Activated CD4-positive, alpha-beta memory T cell treated with anti-CD3 and anti-CD28 coated beads for 36 hours (primary cell): ENCODE measurements around the gene SHROOM2. TPM values are rescaled to one million over a fixed set of nuclear protein-coding genes. Genes with fewer than 3 reads are reported as not detected.

Source experiments
- CTCF ChIA-PET: fragments of 350-600 bp; sonication (Branson Sonifier 250); formaldehyde crosslinking; loops from one replicate; lab custom pipeline; 2021; ENCODE audit warnings: antibody characterized with exemption, inconsistent platforms; lab: Charles Lee
- POLR2A ChIA-PET: fragments of 350-600 bp; sonication (Branson Sonifier 250); formaldehyde crosslinking; loops from one replicate; lab custom pipeline; 2021; ENCODE audit warnings: antibody characterized with exemption; lab: Charles Lee
- DNase-seq: peaks from one replicate; pipeline ENCODE4 v3.0.0-alpha.2; 2020
- H3K27ac Mint-ChIP-seq: one replicate; pipeline ENCODE4 v1.8.0; 2021; ENCODE audit warnings: mixed read lengths
- H3K27me3 Mint-ChIP-seq: one replicate; pipeline ENCODE4 v1.8.0; 2021; ENCODE audit warnings: mixed read lengths
- H3K36me3 Mint-ChIP-seq: one replicate; pipeline ENCODE4 v1.8.0; 2021; ENCODE audit warnings: mixed read lengths
- H3K4me1 Mint-ChIP-seq: one replicate; pipeline ENCODE4 v1.8.0; 2021; ENCODE audit warnings: low read depth, mixed read lengths
- H3K4me3 Mint-ChIP-seq: one replicate; pipeline ENCODE4 v1.8.0; 2021; ENCODE audit warnings: mild to moderate bottlenecking, mixed read lengths
- H3K9me3 Mint-ChIP-seq: one replicate; pipeline ENCODE4 v1.8.0; 2021; ENCODE audit warnings: mixed read lengths
- intact Hi-C: fragments of 100-400 bp; cut with micrococcal nuclease; formaldehyde crosslinking; loops from one replicate; pipeline ENCODE4 v1.15.1; 2023
- total RNA-seq, 2 experiments: library from RNA; stranded (reverse); gene quantifications; one replicate each; pipeline ENCODE4 v1.2.3, GENCODE V29; 2021

SHROOM2 gene, protein sequence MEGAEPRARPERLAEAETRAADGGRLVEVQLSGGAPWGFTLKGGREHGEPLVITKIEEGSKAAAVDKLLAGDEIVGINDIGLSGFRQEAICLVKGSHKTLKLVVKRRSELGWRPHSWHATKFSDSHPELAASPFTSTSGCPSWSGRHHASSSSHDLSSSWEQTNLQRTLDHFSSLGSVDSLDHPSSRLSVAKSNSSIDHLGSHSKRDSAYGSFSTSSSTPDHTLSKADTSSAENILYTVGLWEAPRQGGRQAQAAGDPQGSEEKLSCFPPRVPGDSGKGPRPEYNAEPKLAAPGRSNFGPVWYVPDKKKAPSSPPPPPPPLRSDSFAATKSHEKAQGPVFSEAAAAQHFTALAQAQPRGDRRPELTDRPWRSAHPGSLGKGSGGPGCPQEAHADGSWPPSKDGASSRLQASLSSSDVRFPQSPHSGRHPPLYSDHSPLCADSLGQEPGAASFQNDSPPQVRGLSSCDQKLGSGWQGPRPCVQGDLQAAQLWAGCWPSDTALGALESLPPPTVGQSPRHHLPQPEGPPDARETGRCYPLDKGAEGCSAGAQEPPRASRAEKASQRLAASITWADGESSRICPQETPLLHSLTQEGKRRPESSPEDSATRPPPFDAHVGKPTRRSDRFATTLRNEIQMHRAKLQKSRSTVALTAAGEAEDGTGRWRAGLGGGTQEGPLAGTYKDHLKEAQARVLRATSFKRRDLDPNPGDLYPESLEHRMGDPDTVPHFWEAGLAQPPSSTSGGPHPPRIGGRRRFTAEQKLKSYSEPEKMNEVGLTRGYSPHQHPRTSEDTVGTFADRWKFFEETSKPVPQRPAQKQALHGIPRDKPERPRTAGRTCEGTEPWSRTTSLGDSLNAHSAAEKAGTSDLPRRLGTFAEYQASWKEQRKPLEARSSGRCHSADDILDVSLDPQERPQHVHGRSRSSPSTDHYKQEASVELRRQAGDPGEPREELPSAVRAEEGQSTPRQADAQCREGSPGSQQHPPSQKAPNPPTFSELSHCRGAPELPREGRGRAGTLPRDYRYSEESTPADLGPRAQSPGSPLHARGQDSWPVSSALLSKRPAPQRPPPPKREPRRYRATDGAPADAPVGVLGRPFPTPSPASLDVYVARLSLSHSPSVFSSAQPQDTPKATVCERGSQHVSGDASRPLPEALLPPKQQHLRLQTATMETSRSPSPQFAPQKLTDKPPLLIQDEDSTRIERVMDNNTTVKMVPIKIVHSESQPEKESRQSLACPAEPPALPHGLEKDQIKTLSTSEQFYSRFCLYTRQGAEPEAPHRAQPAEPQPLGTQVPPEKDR (N-terminal part only)
- not detected for total RNA-seq

DNA sequence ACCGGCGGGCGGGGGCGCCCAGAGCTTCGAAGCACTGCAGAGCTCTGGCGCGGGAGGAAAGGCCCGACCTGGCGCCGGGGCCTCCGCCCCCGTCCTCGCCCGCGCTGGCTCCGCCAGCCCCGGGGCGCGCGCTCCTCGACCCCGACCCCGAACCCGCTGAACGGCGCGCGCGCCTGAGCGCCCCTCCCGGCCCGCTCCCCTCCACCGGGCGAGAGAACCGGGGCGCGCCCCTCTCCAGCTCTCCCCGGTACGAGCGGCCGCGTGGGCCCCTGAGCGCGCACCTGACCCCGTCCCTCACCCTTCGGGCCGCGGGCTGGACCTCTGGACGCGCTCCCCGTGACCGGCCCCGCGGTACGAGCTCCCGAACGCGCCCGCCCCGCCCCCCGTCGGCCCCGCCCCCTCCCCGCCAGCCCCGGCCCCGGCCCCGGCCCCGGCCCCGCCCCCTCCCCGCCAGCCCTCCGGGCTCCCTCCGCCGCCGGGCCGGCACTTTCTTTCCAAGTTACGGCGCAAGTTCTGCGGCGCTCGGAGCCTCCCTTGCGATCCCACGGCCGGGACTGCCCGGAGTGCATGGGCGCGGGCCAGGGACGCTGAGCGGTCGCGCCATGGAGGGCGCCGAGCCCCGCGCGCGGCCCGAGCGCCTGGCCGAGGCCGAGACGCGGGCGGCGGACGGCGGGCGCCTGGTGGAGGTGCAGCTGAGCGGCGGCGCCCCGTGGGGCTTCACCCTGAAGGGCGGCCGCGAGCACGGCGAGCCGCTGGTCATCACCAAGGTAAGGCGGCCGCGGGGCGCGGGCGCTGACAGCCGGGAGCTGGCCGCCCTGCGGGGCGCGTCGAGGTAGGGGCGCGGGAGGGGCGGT lies at the start of gene SHROOM2:
SHROOM2 (plus strand) TSS at position 486 of the 854 bp plus-strand sequence; CDS start at position 603, 117 bp downstream.
- no peak within 1 kb of the TSS for H3K4me3 Mint-ChIP-seq
- H3K27me3 Mint-ChIP-seq, result peaks cover 33% of the 10 kb centered on the region
- peaks cover 2% of the 10 kb centered on the region for H3K4me1 Mint-ChIP-seq
- no peak for DNase-seq
- no peaks in the 10 kb centered on the region for H3K36me3 Mint-ChIP-seq
- intact Hi-C loops, result no loop called here
- ChIA-PET CTCF (no interaction called here), POLR2A (no interaction called here)
- no peak within 1 kb of the TSS for H3K27ac Mint-ChIP-seq
- H3K9me3 Mint-ChIP-seq, result no peaks in the 10 kb centered on the region

DNA sequence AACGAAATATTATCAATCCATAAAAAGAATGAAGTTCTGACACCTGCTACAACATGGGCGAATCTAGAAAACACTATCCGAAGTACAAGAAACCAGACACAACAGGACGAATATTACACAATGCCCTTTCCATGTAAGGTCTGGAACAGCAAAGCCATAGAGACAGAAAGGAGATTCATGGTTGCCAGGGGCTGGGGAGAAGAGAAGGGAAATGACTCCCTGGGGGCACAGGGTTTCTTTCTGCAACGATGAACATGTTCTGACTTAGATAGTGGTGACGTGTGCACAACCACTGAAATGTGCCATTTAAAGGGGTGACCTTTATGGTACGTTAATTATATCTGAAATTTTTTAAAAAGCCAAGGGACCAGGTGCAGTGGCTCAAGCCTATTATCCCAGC lies 48.9 kb upstream of the SHROOM2 start:
- H3K4me1 Mint-ChIP-seq, result no peaks in the 10 kb centered on the region

DNA sequence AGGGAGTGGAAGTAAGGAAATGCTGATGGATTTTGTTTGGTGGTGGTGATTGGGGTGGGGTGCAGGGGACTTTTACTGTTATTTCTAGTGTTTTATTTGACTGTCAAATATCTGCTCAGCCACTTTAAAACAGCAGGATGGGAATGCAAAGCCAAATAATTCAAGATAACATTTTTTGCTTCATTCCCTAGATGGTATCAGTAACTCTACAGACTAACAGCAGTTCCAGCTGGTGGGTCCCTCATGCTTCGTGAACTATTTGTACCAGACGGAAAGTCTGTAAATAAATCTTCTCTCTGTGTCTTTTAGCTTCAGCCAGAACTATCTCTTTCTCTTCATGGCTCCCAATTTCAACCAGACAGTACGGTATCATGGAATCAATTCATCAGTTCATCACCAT lies 48.1 kb upstream of the SHROOM2 start:
- DNase-seq, result no peak

More for the DNA sequence above, 48.9 kb upstream of the SHROOM2 start:
- ChIA-PET POLR2A (no interaction called here), CTCF (no interaction called here)
- Mint-ChIP-seq H3K27ac (no peak overlapping the region), H3K9me3 (no peaks in the 10 kb centered on the region), H3K36me3 (no peaks in the 10 kb centered on the region), H3K27me3 (no peaks in the 10 kb centered on the region), H3K4me3 (no peak overlapping the region)
- DNase-seq, result no peak
- intact Hi-C loops, result no loop called here

DNA sequence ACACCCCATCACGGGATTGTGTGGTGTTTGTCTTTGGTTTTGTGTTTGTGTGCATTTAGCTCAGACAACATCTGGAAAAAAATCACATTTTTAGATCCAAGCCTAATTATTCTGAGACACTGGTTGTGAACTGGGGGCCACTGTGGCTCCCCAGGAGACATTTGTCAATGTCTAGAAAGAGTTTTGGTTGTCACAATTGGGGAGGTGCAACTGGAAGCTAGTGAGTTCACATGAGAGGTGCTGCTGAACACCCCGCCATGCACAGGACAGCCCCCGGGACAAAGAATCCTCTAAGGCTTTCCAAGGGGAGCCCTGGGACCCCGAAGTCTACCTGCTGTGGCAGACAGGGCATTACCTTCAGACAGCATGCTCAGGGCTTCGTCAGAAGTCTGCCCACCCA lies 47.1 kb upstream of the SHROOM2 start:
- CTCF ChIA-PET, result no interaction called here
- intact Hi-C loops, result no loop called here
- H3K4me3 Mint-ChIP-seq, result no peak overlapping the region
- POLR2A ChIA-PET, result no interaction called here
- no peak overlapping the region for H3K27ac Mint-ChIP-seq
- DNase-seq, result no peak
- no peaks in the 10 kb centered on the region for H3K4me1 Mint-ChIP-seq
- H3K9me3 Mint-ChIP-seq, result no peaks in the 10 kb centered on the region
- no peaks in the 10 kb centered on the region for H3K36me3 Mint-ChIP-seq
- H3K27me3 Mint-ChIP-seq, result no peaks in the 10 kb centered on the region

More for the DNA sequence above, 48.1 kb upstream of the SHROOM2 start:
- Mint-ChIP-seq H3K27ac (no peak overlapping the region), H3K36me3 (no peaks in the 10 kb centered on the region), H3K4me3 (no peak overlapping the region), H3K27me3 (no peaks in the 10 kb centered on the region), H3K9me3 (no peaks in the 10 kb centered on the region), H3K4me1 (no peaks in the 10 kb centered on the region)
- ChIA-PET POLR2A (no interaction called here), CTCF (no interaction called here)
- intact Hi-C loops, result no loop called here

DNA sequence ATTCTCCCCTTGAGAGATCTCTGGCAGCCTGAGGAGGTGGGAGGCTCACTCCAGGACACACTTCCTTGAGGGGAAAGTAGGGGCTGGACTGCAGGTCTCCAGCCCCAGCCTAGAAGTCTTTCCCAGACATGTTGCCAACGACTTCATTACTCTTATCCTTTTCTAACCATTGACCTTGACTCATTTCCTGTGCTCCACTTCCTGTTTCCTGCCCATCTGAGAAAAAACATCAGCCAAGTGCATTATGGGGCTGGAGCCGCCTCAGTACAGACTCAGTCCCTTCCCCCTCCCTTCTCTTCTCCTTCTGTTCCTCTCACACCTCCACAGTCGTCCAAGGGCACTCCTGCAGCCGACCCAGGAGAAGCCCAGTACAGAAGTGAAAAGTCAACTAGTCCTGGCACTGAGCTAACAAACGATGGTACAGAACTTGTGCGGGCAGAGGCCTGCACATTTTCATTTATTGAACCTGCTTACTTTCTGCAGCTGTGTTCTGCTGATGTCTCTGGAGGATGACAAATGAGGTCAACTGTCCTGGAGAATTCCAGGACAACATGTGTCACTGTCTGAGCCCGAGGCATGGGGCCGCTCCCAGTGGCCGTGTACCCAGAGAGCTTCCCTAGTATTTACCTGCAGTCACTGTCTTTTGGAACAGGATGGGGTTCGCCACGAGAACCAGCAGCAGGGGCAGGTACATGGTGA lies 40.7 kb upstream of the SHROOM2 start:
- Mint-ChIP-seq H3K36me3 (peaks cover 6% of the 10 kb centered on the region), H3K4me3 (no peak overlapping the region), H3K27me3 (no peaks in the 10 kb centered on the region), H3K27ac (peak overlapping the region; percentile 43), H3K9me3 (peaks cover 6% of the 10 kb centered on the region), H3K4me1 (peaks cover 7% of the 10 kb centered on the region)
- peak; percentile 12 for DNase-seq
- ChIA-PET POLR2A (no interaction called here), CTCF (no interaction called here)
- intact Hi-C loops, result no loop called here

DNA sequence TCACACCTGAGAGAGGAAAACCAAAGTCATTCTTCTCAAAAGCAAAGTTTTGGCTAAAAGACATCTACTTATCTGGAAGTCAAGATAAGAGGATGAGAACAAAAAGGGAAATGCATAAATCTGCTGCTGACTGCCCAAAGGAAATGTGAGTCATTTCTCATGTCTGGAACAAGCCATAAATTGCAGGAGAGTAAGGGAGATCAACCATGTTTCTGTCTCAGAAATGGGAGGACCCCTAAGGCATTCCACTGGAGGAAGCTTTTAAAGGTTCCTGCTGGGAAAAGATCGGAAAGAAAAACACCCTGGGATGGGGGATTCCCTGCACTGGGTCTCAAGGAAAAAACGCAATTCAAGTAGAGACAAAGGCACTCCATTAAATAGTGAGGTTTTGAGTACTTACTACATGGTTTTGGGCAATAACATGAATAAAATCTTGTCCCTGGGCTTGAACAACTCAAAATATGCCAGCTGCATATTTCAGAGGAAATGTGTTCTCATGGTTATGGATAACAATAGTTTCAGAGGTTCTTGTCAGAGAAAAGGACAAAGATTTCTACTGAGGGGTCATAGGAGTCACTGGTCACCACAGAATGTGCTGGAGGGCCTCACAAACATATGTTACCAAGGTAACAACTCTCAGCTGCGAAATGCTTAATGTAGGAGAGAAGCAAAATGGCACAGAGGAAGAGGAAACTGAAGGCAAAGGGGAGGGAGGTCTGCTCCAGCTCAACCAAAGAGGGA lies 39.9 kb upstream of the SHROOM2 start:
- Mint-ChIP-seq H3K27ac (no peak overlapping the region), H3K4me3 (no peak overlapping the region), H3K27me3 (no peaks in the 10 kb centered on the region), H3K36me3 (peaks cover 6% of the 10 kb centered on the region), H3K9me3 (peaks cover 6% of the 10 kb centered on the region), H3K4me1 (peaks cover 7% of the 10 kb centered on the region)
- CTCF ChIA-PET, result no interaction called here
- no peak for DNase-seq
- POLR2A ChIA-PET, result no interaction called here
- intact Hi-C loops, result no loop called here

DNA sequence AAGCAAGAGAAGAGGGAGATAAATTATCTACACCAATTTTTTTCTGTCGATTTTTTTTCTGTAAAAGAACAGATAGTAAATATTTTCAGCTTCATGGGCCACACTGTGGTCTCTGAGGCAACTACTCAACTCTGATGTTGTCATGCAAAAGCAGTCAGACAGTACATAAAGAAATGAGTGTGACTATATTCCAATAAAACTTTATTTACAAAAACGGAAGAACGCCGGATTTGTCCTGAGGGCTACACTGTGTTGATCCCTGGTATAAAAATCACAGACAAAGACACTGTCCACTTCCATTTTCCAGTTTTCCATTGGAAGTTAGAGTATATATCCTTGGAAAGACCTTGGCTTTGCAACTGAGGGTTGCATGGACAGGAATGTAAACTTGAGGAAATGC lies 38.6 kb upstream of the SHROOM2 start:
- no peak overlapping the region for H3K27ac Mint-ChIP-seq
- H3K4me1 Mint-ChIP-seq, result peaks cover 7% of the 10 kb centered on the region
- peaks cover 6% of the 10 kb centered on the region for H3K36me3 Mint-ChIP-seq
- peaks cover 6% of the 10 kb centered on the region for H3K9me3 Mint-ChIP-seq
- no peaks in the 10 kb centered on the region for H3K27me3 Mint-ChIP-seq
- ChIA-PET POLR2A (no interaction called here), CTCF (no interaction called here)
- intact Hi-C loops, result no loop called here
- H3K4me3 Mint-ChIP-seq, result no peak overlapping the region
- DNase-seq, result no peak

DNA sequence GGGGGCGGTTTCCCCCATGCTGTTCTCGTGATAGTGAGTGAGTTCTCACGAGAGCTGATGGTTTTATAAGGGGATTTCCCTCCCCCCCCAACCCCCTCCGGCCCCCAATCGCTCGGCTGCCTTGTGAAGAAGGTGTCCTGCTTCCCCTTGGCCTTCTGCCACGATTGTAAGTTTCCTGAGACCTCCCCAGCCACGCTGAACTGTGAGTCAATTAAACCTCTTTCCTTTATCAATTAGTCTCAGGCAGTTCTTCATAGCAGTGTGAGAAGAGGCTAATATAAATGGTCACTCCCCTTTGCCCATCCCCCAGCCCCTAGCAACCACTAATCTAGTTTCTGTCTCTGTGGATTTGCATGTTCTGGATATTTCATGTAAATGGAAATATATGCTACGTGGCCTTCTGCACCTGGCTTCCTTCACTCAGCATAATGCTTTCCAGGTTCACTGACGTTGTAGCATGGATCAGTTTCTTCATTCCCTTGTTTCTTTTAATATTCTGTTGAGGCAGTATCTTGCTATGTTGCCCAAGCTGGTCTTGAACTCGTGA lies 37.0 kb upstream of the SHROOM2 start:
- ChIA-PET POLR2A (no interaction called here), CTCF (no interaction called here)
- DNase-seq, result no peak
- intact Hi-C loops, result no loop called here
- Mint-ChIP-seq H3K27ac (no peak overlapping the region), H3K9me3 (peaks cover 6% of the 10 kb centered on the region), H3K4me3 (no peak overlapping the region), H3K27me3 (no peaks in the 10 kb centered on the region), H3K4me1 (peaks cover 7% of the 10 kb centered on the region), H3K36me3 (peaks cover 6% of the 10 kb centered on the region)

DNA sequence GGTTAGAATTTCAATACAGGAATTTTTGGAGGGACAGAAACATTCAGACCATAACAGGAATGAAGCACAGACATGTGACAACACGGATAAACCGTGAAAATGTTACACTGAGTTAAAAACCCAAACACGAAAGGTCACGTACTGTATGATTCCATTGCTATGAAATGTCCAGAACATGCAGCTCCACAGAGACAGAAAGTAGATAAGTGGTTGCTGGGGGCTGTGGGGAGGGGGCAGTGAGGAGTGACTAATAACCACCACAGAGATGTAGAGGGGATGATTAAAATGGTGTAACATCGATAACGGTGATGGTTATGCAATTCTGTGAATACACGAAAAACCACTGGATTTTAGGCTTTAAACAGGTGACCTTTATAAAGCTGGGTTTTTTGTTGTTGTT lies 28.9 kb upstream of the SHROOM2 start:
- H3K27me3 Mint-ChIP-seq, result peaks cover 3% of the 10 kb centered on the region
- ChIA-PET CTCF (no interaction called here), POLR2A (no interaction called here)
- intact Hi-C loops, result no loop called here
- H3K4me3 Mint-ChIP-seq, result no peak overlapping the region
- no peak for DNase-seq
- H3K27ac Mint-ChIP-seq, result no peak overlapping the region
- H3K9me3 Mint-ChIP-seq, result peaks cover 2% of the 10 kb centered on the region
- no peaks in the 10 kb centered on the region for H3K4me1 Mint-ChIP-seq
- no peaks in the 10 kb centered on the region for H3K36me3 Mint-ChIP-seq

DNA sequence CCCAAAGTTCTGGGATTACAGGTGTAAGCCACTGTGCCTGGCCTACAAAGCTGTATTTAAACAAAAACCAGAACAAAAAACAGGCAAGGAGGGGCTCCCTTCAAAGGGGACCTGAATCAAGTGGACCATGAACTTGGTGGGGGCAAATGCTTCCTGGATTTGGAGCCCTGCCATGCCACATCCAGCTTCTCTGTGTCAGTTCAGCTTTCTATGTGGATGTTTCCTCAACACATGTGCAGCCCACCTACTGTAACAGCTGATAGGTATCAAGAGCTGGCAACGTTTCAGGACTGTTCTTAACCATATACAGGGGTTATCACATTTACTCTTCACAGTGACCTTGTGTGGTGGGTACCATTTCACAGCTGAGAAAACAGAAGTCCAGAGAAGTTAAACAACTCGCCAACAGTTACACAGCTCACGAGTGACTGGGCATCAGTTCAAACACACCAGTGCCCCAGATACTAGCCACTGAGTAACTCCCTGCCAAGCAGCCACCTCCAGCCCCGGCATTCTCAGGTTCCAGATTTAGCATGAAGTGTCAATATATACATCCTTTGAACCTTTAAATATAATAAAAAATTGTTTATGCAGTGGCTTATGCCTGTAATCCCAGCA lies 28.1 kb upstream of the SHROOM2 start:
- DNase-seq, result no peak
- Mint-ChIP-seq H3K9me3 (peaks cover 2% of the 10 kb centered on the region), H3K27ac (no peak overlapping the region), H3K4me1 (no peaks in the 10 kb centered on the region), H3K27me3 (peaks cover 3% of the 10 kb centered on the region), H3K36me3 (no peaks in the 10 kb centered on the region), H3K4me3 (no peak overlapping the region)
- ChIA-PET POLR2A (no interaction called here), CTCF (no interaction called here)
- intact Hi-C loops, result no loop called here
